Endothelial cell (in vitro differentiated cells): ENCODE results near the gene RPS6KA2. TPM values are rescaled to one million over a fixed set of nuclear protein-coding genes. Genes with fewer than 3 reads are reported as not detected.
"Not testable (repeated sequence)": the region's sequence is repeated elsewhere in the genome, so short reads cannot be mapped to it uniquely, and the experiment has no call there.

Experiments used
- DNase-seq: peaks from one replicate; pipeline ENCODE4 v3.0.0; 2021; ENCODE audit warnings: low spot score
- H3K27ac Mint-ChIP-seq: one replicate; pipeline ENCODE4 v1.8.0; 2021; ENCODE audit warnings: mixed read lengths, inconsistent platforms; ENCODE audit not compliant: unreplicated experiment
- H3K27me3 Mint-ChIP-seq: one replicate; pipeline ENCODE4 v1.8.0; 2021; ENCODE audit warnings: mild to moderate bottlenecking, moderate library complexity, mixed read lengths, inconsistent platforms; ENCODE audit not compliant: unreplicated experiment
- H3K36me3 Mint-ChIP-seq: one replicate; pipeline ENCODE4 v1.8.0; 2021; ENCODE audit warnings: mild to moderate bottlenecking, low read depth, mixed read lengths, inconsistent platforms; ENCODE audit not compliant: unreplicated experiment
- H3K4me1 Mint-ChIP-seq: one replicate; pipeline ENCODE4 v1.8.0; 2021; ENCODE audit warnings: mild to moderate bottlenecking, mixed read lengths, inconsistent platforms; ENCODE audit not compliant: unreplicated experiment
- H3K4me3 Mint-ChIP-seq: one replicate; pipeline ENCODE4 v1.8.0; 2021; ENCODE audit warnings: mild to moderate bottlenecking, mixed read lengths, inconsistent platforms; ENCODE audit not compliant: unreplicated experiment
- H3K9me3 Mint-ChIP-seq: one replicate; pipeline ENCODE4 v1.8.0; 2021; ENCODE audit warnings: mixed read lengths, inconsistent platforms; ENCODE audit not compliant: unreplicated experiment
- CTCF ChIP-seq: fragments of 200-600 bp; sonication (generic); IDR thresholded peaks from one replicate; pipeline ENCODE4 v1.5.0; 2021; ENCODE audit warnings: antibody characterized with exemption; ENCODE audit not compliant: unreplicated experiment
- total RNA-seq: library from RNA; stranded (reverse); fragmentation: NEBNext Ultra II Directional; extraction: Animal tissue kit (Norgen Biotek cat#: 25700); gene quantifications from one replicate; pipeline ENCODE4 v1.2.1, GENCODE V29; 2021; ENCODE audit not compliant: unreplicated experiment

Gene RPS6KA2
- total RNA-seq, 1 donor from 2014 or later, result 105 TPM

GRCh38 chr6:166389119-166389518, 237.9 kb downstream of the RPS6KA2 start:
- Mint-ChIP-seq H3K4me1 (no peaks in the 10 kb centered on the region), H3K4me3 (no peak overlapping the region), H3K9me3 (no peaks in the 10 kb centered on the region), H3K27me3 (peaks cover 2% of the 10 kb centered on the region), H3K36me3 (no peaks in the 10 kb centered on the region), H3K27ac (no peak overlapping the region)
- TF ChIP-seq CTCF, result no peak
- no peak for DNase-seq

- H3K36me3 Mint-ChIP-seq, result no peaks in the 10 kb centered on the region
- no peaks in the 10 kb centered on the region for H3K4me1 Mint-ChIP-seq
- no peak overlapping the region for H3K27ac Mint-ChIP-seq
- no peak for DNase-seq
- TF ChIP-seq CTCF, result no peak
- no peaks in the 10 kb centered on the region for H3K27me3 Mint-ChIP-seq
- no peaks in the 10 kb centered on the region for H3K9me3 Mint-ChIP-seq
- H3K4me3 Mint-ChIP-seq, result no peak overlapping the region
Measured at GRCh38 chr6:166388290-166389004, 238.6 kb downstream of the RPS6KA2 start.

- Mint-ChIP-seq H3K36me3 (no peaks in the 10 kb centered on the region), H3K4me3 (no peak overlapping the region), H3K4me1 (no peaks in the 10 kb centered on the region), H3K27ac (no peak overlapping the region), H3K27me3 (no peaks in the 10 kb centered on the region), H3K9me3 (no peaks in the 10 kb centered on the region)
- TF ChIP-seq CTCF, result no peak
- no peak for DNase-seq
Measured at GRCh38 chr6:166387642-166388289, 239.3 kb downstream of the RPS6KA2 start.

GRCh38 chr6:166387098-166387497, 240.0 kb downstream of the RPS6KA2 start:
- not testable (repeated sequence) for H3K9me3 Mint-ChIP-seq, H3K27me3 Mint-ChIP-seq, H3K4me3 Mint-ChIP-seq, H3K27ac Mint-ChIP-seq, H3K36me3 Mint-ChIP-seq, DNase-seq, H3K4me1 Mint-ChIP-seq

- H3K27me3 Mint-ChIP-seq, result no peaks in the 10 kb centered on the region
- H3K4me3 Mint-ChIP-seq, result no peak overlapping the region
- peaks cover 6% of the 10 kb centered on the region for H3K4me1 Mint-ChIP-seq
- no peak overlapping the region for H3K27ac Mint-ChIP-seq
- DNase-seq, result no peak
- no peaks in the 10 kb centered on the region for H3K9me3 Mint-ChIP-seq
- H3K36me3 Mint-ChIP-seq, result no peaks in the 10 kb centered on the region
- TF ChIP-seq CTCF, result no peak
Measured at GRCh38 chr6:166386111-166386510, 240.9 kb downstream of the RPS6KA2 start.

GRCh38 chr6:166383802-166384363, 243.2 kb downstream of the RPS6KA2 start:
- not testable (repeated sequence) for H3K4me1 Mint-ChIP-seq, H3K27me3 Mint-ChIP-seq, H3K9me3 Mint-ChIP-seq, H3K36me3 Mint-ChIP-seq
- DNase-seq, result peak; percentile 24
- peak overlapping the region; percentile 86 for H3K27ac Mint-ChIP-seq
- H3K4me3 Mint-ChIP-seq, result peak overlapping the region; percentile 90
